NCI-H345 treated with DMSO at 0.1 percent for 48 hours (cell line): ENCODE data around the gene LCOR.

ENCODE experiments used
- DNase-seq: peaks from one replicate; lab custom pipeline; 2025; ENCODE audit not compliant: unreplicated experiment; lab: John Stamatoyannopoulos, UW

The LCOR gene

DNA sequence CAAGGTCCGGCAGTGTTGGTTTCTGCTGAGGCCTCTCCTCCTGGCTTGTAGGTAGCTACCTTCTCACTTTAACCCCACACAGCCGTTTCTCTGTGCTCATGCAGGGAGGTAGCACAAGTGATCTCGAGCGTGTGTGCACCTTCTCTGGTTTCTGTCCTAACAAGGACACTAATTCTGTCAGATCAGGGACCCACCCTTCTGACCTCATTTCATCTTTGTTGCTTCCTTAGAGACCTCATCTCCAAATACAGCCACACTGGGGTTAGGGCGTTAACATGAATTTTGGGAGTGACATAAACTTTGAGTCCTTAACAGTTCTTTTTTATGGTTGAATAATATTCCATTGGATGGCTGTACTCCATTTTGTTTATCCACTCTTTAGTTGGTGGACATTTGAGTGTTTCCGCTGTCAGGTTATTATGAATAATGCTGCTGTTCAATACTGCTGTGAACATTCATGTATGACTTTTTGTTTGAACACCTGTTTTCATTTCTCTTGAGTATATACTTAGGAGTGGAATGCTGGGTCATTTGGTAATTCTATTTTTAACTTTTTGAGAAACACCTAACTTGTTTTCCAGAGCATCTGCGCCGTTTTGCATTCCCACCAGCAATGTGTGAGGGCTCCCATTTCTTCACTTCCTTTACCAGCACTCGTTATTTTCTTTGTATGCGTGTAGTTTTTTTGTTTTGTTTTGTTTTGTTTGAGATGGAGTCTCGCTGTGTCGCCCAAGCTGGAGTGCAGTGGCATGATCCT lies 57.5 kb downstream of the LCOR start:
- DNase-seq = no peak

- no peak for DNase-seq
These were observed 58.0 kb downstream of the LCOR start for GRCh38 chr10:96890172-96890513.

DNA sequence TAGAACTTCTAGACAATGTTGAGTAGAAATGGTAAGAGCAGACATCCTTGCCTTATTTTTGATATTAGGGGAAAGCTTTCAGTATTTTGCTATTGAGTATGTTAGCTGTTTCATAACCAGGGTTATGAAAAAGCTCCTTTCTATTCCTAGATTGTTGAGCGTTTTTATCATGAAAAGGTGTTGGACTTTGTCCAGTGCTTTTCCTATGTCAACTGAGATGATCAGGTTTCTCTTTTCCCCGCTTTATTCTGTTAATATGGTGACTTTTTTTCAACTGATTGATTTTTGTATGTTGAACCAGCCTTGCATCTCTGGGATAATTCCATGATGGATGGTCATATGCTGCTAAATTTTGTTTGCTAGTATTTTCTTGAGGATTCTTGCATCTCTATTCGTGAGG lies 58.5 kb downstream of the LCOR start:
- DNase-seq = no peak

- no peak for DNase-seq
These were observed 59.7 kb downstream of the LCOR start for GRCh38 chr10:96891840-96892239.

- DNase-seq = no peak
These were observed 63.7 kb downstream of the LCOR start for GRCh38 chr10:96895662-96896424.

GRCh38 chr10:96896884-96897589 lies 64.9 kb downstream of the LCOR start:
- no peak for DNase-seq

DNA sequence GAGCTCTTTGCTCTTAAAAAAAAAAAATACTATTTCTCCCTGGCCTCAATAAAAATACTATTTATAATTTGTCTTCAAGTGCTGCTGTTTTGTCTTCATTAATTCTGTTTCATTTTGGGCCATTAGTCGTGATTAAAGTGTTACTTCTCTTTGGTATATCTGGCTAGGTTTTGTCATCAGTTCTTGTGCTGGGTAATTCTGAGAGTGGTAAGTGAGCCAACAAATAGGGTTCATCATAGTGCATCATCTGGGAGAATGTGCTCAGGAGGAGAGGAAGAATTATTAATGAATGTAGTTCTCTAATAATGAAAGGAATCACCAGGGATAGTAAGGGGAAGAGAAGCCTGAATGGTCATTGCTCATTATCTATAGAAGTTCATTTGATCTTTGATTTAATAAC lies 70.0 kb downstream of the LCOR start:
- DNase-seq = no peak

GRCh38 chr10:96902731-96903358 lies 70.7 kb downstream of the LCOR start:
- no peak for DNase-seq

DNA sequence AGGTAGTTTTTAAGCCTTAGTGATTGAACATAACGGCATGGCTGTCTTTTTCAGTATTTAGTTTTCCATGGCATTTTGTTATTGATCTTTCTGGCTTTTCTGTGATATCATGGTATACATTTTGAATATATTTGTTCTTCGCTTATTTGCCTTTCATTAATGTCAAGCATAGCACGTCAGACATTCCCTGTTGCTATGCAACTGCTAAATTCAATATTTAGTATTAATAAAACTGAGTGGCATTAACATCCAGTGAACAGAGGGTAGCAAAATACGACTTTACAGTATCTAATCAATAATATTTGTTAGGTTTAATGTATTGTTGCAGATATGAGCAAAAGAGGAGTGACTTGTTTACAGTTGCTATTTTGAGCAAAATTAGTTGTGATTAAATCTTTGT lies 72.5 kb downstream of the LCOR start:
- no peak for DNase-seq

- no peak for DNase-seq
These were observed 74.8 kb downstream of the LCOR start for GRCh38 chr10:96906864-96907263.

- DNase-seq = no peak
These were observed 78.6 kb downstream of the LCOR start for GRCh38 chr10:96910488-96911395.

DNA sequence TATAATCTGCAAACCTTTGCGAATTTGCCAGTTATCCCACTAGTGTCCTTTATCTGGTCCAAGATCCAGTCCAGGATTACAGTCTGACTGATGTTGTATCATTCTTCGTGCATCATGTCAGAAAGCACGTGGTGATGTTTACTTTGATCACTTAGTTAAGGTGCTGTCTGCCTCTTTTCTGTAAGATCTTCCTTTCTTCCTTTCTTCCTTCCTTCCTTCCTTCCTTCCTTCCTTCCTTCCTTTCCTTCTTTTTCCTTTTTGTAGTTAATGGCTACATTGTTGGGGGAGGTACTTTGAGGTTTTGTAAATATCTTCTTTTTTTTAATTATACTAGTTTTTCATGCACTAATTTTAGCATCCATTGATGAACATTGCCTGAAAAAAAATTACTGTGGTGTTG lies 80.3 kb downstream of the LCOR start:
- no peak for DNase-seq

GRCh38 chr10:96913906-96914305 lies 81.8 kb downstream of the LCOR start:
- no peak for DNase-seq

DNA sequence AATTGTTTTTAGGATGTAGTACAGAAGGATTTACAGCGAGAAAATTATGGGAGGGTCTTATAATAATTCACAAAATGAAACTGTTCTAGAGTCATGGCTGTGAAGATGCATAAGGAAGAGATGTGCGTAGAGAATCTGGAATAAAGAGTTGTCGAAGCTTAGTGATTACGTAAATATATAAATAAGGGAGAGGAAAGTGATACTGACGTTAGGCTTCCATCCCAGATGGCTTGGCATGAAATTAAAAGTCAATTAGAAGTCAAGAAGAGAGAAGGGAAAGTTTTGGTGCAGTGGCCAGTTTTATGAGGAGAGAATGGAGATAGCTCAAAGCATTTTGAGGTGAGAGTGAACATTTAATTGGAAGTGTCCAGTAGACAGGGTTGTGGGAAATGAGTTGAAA lies 85.5 kb downstream of the LCOR start:
- DNase-seq = no peak

- no peak for DNase-seq
These were observed 86.3 kb downstream of the LCOR start for GRCh38 chr10:96918214-96919002.

GRCh38 chr10:96919785-96920430 lies 87.8 kb downstream of the LCOR start:
- DNase-seq = no peak

- no peak for DNase-seq
These were observed 89.6 kb downstream of the LCOR start for GRCh38 chr10:96921655-96922054.

DNA sequence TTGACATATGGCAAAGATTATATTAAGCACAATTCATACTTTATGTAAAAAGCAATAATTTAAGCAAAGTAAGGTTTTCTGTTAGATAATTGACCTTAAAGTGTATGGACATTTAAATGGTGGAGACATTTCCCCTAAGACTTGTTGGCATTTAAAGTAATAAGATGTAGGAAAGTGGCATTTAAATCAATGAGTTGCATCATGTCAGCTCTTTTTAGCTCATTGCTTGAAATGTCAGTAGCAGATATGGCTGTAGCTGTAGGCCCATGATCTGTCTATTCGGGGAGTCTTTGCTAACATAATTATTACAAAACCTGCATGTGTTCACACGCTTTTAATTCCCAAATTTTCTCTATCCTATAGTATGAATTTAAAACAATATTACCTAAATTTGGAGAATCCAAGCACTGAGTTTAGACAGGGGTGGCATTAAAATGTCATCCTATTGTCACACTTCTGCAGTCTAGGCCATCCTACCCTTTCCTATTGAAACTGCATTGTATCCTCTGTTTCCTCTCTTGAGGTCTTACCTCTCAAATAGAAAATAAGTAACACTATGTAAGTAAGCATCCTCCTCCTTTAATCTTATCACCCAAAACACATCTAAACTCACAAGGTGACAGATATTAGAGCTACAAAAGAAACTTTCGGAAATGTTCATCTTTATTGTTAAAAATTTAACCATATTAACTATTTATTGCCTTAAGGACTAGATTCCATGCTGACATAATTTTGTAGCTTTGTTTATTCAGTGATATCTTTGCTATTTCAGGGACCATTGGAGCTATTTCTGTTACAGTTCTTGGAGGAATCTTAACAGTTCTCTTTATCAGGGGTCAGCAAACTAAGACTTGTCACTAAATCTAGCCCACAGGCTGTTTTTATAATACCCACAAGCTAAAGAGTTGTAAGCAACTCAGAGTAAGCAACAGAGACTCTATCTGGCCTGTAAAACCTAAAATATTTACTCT lies 91.2 kb downstream of the LCOR start:
- no peak for DNase-seq
